Endodermal cell (in vitro differentiated cells): ENCODE data around the gene SNU13. TPM values are rescaled to one million over a fixed set of nuclear protein-coding genes. Genes with fewer than 3 reads are reported as not detected.

Experiments
- DNase-seq: peaks from one replicate; pipeline ENCODE4 v3.0.0-alpha.2; 2017
- H3K27ac ChIP-seq: 2 replicates; pipeline ENCODE4 v1.5.1; 2013; ENCODE audit warnings: mild to moderate bottlenecking, low read depth, low read length, moderate library complexity
- H3K27me3 ChIP-seq: 2 replicates; pipeline ENCODE4 v1.6.1; 2013; ENCODE audit warnings: mild to moderate bottlenecking, low read length, moderate library complexity; ENCODE audit not compliant: insufficient read depth, control insufficient read depth, poor library complexity, severe bottlenecking
- H3K36me3 ChIP-seq: 2 replicates; pipeline ENCODE4 v1.7.0; 2013; ENCODE audit warnings: mild to moderate bottlenecking, low read length, moderate library complexity; ENCODE audit not compliant: control insufficient read depth, insufficient read depth
- H3K4me1 ChIP-seq: one replicate; pipeline ENCODE4 v1.7.0; 2013; ENCODE audit warnings: low read length; ENCODE audit not compliant: control insufficient read depth, insufficient read depth
- H3K4me3 ChIP-seq: 2 replicates; pipeline ENCODE4 v1.5.1; 2013; ENCODE audit warnings: mild to moderate bottlenecking, low read length, moderate library complexity
- H3K9ac ChIP-seq: 2 replicates; pipeline ENCODE4 v1.6.1; 2013; ENCODE audit warnings: mild to moderate bottlenecking, low read length, moderate library complexity; ENCODE audit not compliant: poor library complexity, severe bottlenecking; ENCODE audit errors: extremely low read depth
- H3K9me3 ChIP-seq: 2 replicates; pipeline ENCODE4 v1.6.1; 2013; ENCODE audit warnings: mild to moderate bottlenecking, low read length, moderate library complexity; ENCODE audit not compliant: control insufficient read depth
- H3K27ac Mint-ChIP-seq: 2 replicates; pipeline ENCODE4 v1.8.0; 2020; ENCODE audit warnings: mixed read lengths
- H3K27me3 Mint-ChIP-seq: 2 replicates; pipeline ENCODE4 v1.8.0; 2021; ENCODE audit warnings: mild to moderate bottlenecking, mixed read lengths; ENCODE audit not compliant: insufficient read depth
- H3K36me3 Mint-ChIP-seq: 2 replicates; pipeline ENCODE4 v1.8.0; 2020; ENCODE audit warnings: low read depth, mixed read lengths
- H3K4me1 Mint-ChIP-seq: 2 replicates; pipeline ENCODE4 v1.8.0; 2020; ENCODE audit warnings: mixed read lengths
- H3K4me3 Mint-ChIP-seq: 2 replicates; pipeline ENCODE4 v1.8.0; 2020; ENCODE audit warnings: mild to moderate bottlenecking, moderate library complexity, mixed read lengths
- H3K9me3 Mint-ChIP-seq: 2 replicates; pipeline ENCODE4 v1.8.0; 2020; ENCODE audit warnings: mild to moderate bottlenecking, mixed read lengths
- WGBS, 2 experiments: methylation state at CpG; one replicate each; pipeline versions ENCODE4 v1.1.5 to v1.1.7; 2013; ENCODE audit warnings: missing lambda C conversion rate in 2 of 2, mixed read lengths in 1 of 2; ENCODE audit not compliant: insufficient coverage in 1 of 2, insufficient read length in 1 of 2; 5-methylcytosine and 5-hydroxymethylcytosine counted together
- total RNA-seq, 2 donors: library from RNA; stranded (reverse); fragmentation: NEBNext Ultra II Directional in 1 of 2; extraction: Animal tissue kit (Norgen Biotek cat#: 25700) in 1 of 2; gene quantifications; 2 replicates in 1 of 2; 3 replicates in 1 of 2; pipeline ENCODE4 v1.2.1, GENCODE V29; 2021
- TF ChIP-seq, protein P1 (sequence below): fragments of 200-600 bp; sonication (generic); conservative IDR thresholded peaks from 2 replicates; pipeline ENCODE4 v1.5.0; 2021; ENCODE audit warnings: antibody characterized with exemption, mild to moderate bottlenecking

The SNU13 gene
- total RNA-seq, 2 donors from 2014 or later: 133 to 146 TPM

DNA sequence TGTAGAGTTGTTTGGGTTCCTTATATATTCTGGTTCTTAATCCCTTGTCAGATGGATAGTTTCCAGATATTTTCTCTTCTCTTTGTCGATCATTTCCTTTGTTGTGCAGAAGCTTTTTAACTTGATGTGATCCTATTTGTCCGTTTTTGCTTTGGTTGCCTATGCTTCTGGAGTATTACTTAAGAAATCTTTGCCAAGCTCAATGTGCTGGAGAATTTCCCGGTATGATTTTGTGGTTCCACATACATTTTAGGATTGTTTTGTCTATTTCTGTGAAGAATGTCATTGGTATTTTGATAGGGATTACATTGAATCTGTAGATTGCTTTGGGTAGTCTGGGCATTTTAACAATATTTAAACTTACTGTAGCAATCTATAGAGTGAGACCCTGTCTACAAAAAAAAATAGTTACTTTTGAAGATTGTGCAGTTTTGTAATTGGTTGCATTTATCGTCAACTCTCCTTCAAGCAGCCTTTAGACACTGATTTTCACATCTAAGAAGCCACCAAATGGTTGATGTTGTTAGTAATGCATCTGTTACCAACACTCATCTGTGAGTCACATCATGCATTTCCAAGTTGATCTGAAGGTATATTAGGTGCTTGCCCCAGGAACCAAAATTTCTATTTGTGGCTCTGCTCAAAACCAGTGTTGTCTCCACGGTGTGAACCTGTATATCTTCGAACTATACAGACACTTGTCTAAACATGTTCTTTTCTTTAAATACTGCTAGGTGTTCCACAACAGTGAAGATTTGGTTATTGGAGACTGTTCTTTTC, 46.1 kb downstream of the SNU13 start:
- no peaks in the 10 kb centered on the region for H3K9me3 ChIP-seq
- H3K27me3 Mint-ChIP-seq: no peaks in the 10 kb centered on the region
- H3K4me1 ChIP-seq: no peaks in the 10 kb centered on the region
- no peak overlapping the region for H3K4me3 Mint-ChIP-seq
- H3K4me3 ChIP-seq: no peak overlapping the region
- no peaks in the 10 kb centered on the region for H3K4me1 Mint-ChIP-seq
- DNase-seq: no peak
- H3K36me3 Mint-ChIP-seq: peaks cover 72% of the 10 kb centered on the region
- 88 to 98% methylated on average over 4 to 6 of the region's 6 CpGs for WGBS, 2 experiments
- no peaks in the 10 kb centered on the region for H3K27me3 ChIP-seq
- H3K27ac Mint-ChIP-seq: no peak overlapping the region
- peaks cover 92% of the 10 kb centered on the region for H3K36me3 ChIP-seq
- H3K9me3 Mint-ChIP-seq: no peaks in the 10 kb centered on the region
- TF ChIP-seq, protein P1, sequence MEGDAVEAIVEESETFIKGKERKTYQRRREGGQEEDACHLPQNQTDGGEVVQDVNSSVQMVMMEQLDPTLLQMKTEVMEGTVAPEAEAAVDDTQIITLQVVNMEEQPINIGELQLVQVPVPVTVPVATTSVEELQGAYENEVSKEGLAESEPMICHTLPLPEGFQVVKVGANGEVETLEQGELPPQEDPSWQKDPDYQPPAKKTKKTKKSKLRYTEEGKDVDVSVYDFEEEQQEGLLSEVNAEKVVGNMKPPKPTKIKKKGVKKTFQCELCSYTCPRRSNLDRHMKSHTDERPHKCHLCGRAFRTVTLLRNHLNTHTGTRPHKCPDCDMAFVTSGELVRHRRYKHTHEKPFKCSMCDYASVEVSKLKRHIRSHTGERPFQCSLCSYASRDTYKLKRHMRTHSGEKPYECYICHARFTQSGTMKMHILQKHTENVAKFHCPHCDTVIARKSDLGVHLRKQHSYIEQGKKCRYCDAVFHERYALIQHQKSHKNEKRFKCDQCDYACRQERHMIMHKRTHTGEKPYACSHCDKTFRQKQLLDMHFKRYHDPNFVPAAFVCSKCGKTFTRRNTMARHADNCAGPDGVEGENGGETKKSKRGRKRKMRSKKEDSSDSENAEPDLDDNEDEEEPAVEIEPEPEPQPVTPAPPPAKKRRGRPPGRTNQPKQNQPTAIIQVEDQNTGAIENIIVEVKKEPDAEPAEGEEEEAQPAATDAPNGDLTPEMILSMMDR: no peak
- no peak overlapping the region for H3K9ac ChIP-seq
- H3K27ac ChIP-seq: no peak overlapping the region

DNA sequence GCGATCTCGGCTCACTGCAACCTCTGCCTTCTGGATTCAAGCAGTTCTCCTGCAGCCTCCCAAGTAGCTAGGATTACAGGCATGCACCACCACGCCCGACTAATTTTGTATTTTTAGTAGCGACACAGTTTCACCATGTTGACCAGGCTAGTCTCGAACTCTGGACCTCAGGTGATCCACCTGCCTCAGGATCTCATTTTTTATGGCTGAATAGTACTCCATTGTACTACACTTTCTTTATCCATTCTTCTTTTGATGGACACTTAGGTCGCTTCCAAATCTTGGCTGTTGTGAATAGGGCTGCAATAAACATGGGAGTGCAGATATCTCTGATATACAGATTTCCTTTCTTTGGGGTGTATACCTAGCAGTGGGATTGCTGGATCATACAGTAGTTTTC, 46.8 kb downstream of the SNU13 start:
- Histone ChIP-seq H3K4me3 (no peak overlapping the region), H3K9ac (no peak overlapping the region), H3K27me3 (no peaks in the 10 kb centered on the region), H3K27ac (no peak overlapping the region), H3K36me3 (peaks cover 94% of the 10 kb centered on the region), H3K9me3 (no peaks in the 10 kb centered on the region), H3K4me1 (no peaks in the 10 kb centered on the region)
- peaks cover 76% of the 10 kb centered on the region for H3K36me3 Mint-ChIP-seq
- no peak overlapping the region for H3K27ac Mint-ChIP-seq
- no peaks in the 10 kb centered on the region for H3K9me3 Mint-ChIP-seq
- no peak for DNase-seq
- H3K27me3 Mint-ChIP-seq: no peaks in the 10 kb centered on the region
- H3K4me3 Mint-ChIP-seq: no peak overlapping the region
- TF ChIP-seq, protein P1: no peak
- H3K4me1 Mint-ChIP-seq: no peaks in the 10 kb centered on the region
- 92 to 96% methylated on average over 7 of the region's 7 CpGs for WGBS, 2 experiments

DNA sequence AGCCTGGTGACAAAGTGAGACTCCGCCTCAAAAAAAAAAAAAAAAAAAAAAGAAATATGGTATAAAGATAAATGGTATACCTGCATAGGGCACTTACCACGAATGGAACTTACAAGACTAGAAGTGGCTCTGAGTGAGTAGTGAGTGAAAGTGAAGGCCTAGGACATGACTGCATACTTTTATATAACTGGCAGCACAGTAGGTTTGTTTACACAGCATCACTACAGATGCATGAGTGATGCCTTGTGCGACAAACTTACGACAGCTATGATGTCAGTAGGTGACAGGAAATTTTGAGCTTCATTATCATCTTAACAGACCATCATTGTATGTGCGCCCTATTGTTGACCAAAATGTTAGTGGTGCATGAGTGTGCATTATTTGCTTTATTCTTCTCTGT, 49.9 kb downstream of the SNU13 start:
- Mint-ChIP-seq H3K4me3 (no peak overlapping the region), H3K9me3 (no peaks in the 10 kb centered on the region), H3K27me3 (no peaks in the 10 kb centered on the region), H3K27ac (no peak overlapping the region), H3K36me3 (peaks cover 82% of the 10 kb centered on the region), H3K4me1 (no peaks in the 10 kb centered on the region)
- H3K4me3 ChIP-seq: no peak overlapping the region
- 97% methylated on average over 3 to 4 of the region's 5 CpGs for WGBS, 2 experiments
- no peaks in the 10 kb centered on the region for H3K4me1 ChIP-seq
- no peak overlapping the region for H3K9ac ChIP-seq
- peaks cover 97% of the 10 kb centered on the region for H3K36me3 ChIP-seq
- TF ChIP-seq, protein P1: no peak
- no peak for DNase-seq
- no peaks in the 10 kb centered on the region for H3K9me3 ChIP-seq
- no peak overlapping the region for H3K27ac ChIP-seq
- H3K27me3 ChIP-seq: no peaks in the 10 kb centered on the region
